ENCODE measurements around the gene ERBB2. TPM values are rescaled to one million over a fixed set of nuclear protein-coding genes. Genes with fewer than 3 reads are reported as not detected.

Gene ERBB2
- total and polyA plus RNA-seq, 2 of the 13 experiments (the other 11 are each of a cell fraction or from before 2014, with no cell fraction given) = 57.7 to 64.1 TPM

DNA sequence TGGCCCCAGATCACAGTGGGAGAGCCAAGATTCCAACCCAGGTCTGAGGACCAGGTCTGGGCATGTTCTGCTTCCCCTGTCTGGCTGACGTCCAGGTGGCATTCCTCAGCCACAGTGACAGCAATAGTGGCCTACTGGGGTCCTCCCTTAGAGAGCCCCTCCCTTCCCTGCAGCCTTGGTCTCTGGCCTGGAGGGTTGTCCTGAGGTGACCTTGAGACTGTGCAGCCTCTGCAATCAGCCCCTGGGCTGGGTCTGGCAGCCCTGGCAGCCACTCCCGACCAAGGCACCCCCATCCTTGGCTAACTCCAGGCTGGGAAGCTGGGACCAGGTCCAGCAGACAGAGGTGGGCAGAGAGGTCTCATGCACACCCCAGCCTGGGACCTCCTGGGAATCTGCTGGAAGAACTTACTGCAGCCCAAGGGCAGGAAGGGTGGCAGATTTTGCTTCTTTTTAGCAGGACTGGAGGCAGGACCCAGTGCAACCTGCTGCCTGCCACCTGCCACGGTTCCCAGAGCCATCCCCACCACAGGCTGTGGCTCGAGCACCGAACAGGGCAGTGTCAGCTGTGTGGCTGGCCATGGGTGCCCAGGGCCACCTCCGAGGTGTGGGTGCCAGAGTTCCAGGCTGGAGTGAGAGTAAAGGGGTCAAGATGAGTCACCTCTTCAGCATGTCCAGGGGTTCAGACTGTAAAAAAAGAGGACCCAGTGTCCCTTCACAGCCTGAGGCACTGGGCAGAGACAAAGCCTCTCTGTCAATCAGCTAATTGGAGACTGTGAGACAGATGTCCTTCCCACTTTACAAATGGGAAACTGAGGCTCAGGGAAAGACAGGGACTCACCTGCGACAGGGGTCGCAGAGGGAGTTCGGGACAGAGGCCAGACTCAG, 50.5 kb downstream of the ERBB2 start (continued):
- TF ChIP-seq TARDBP (CRISPR knock-in tag; IDR thresholded peaks at IDR 0.05) = no peak
- TF ChIP-seq, protein P1, sequence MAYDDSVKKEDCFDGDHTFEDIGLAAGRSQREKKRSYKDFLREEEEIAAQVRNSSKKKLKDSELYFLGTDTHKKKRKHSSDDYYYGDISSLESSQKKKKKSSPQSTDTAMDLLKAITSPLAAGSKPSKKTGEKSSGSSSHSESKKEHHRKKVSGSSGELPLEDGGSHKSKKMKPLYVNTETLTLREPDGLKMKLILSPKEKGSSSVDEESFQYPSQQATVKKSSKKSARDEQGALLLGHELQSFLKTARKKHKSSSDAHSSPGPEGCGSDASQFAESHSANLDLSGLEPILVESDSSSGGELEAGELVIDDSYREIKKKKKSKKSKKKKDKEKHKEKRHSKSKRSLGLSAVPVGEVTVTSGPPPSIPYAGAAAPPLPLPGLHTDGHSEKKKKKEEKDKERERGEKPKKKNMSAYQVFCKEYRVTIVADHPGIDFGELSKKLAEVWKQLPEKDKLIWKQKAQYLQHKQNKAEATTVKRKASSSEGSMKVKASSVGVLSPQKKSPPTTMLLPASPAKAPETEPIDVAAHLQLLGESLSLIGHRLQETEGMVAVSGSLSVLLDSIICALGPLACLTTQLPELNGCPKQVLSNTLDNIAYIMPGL (CRISPR knock-in tag; IDR thresholded peaks at IDR 0.05; ENCODE audit: borderline replicate concordance in 1 of 2, low read depth in 1 of 2) = no peak
- TF ChIP-seq NCOR1 (IDR thresholded peaks at IDR 0.05; ENCODE audit: borderline replicate concordance, low read length) = no peak
- no peak for TF ChIP-seq ZNF17 (CRISPR knock-in tag; IDR thresholded peaks at IDR 0.05)
- TF ChIP-seq PITX1 (CRISPR knock-in tag; IDR thresholded peaks at IDR 0.05) = peak; percentile 54; the same call in 1 of the 2 replicates
- TF ChIP-seq ZBTB1 (CRISPR knock-in tag; IDR thresholded peaks at IDR 0.05; ENCODE audit: borderline replicate concordance) = no peak; the same call in 1 of the 2 replicates
- TF ChIP-seq XRCC5 (optimal IDR thresholded peaks at IDR 0.05; ENCODE audit: low read length) = peak; percentile 21
- no peak for TF ChIP-seq RBAK (CRISPR knock-in tag; IDR thresholded peaks at IDR 0.05)
- TF ChIP-seq U2AF2 (IDR thresholded peaks at IDR 0.05; ENCODE audit: low read depth, low read length) = no peak
- TF ChIP-seq, protein P2, sequence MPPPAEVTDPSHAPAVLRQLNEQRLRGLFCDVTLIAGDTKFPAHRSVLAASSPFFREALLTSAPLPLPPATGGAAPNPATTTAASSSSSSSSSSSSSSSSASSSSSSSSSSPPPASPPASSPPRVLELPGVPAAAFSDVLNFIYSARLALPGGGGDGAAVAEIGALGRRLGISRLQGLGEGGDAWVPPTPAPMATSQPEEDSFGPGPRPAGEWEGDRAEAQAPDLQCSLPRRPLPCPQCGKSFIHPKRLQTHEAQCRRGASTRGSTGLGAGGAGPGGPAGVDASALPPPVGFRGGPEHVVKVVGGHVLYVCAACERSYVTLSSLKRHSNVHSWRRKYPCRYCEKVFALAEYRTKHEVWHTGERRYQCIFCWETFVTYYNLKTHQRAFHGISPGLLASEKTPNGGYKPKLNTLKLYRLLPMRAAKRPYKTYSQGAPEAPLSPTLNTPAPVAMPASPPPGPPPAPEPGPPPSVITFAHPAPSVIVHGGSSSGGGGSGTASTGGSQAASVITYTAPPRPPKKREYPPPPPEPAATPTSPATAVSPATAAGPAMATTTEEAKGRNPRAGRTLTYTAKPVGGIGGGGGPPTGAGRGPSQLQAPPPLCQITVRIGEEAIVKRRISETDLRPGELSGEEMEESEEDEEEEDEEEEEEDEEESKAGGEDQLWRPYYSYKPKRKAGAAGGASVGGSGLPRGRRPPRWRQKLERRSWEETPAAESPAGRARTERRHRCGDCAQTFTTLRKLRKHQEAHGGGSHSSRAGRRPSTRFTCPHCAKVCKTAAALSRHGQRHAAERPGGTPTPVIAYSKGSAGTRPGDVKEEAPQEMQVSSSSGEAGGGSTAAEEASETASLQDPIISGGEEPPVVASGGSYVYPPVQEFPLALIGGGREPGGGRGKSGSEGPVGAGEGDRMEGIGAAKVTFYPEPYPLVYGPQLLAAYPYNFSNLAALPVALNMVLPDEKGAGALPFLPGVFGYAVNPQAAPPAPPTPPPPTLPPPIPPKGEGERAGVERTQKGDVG (CRISPR knock-in tag; IDR thresholded peaks at IDR 0.05; ENCODE audit: borderline replicate concordance) = peak; percentile 29; the same call in 1 of the 2 replicates
- TF ChIP-seq, protein P3, sequence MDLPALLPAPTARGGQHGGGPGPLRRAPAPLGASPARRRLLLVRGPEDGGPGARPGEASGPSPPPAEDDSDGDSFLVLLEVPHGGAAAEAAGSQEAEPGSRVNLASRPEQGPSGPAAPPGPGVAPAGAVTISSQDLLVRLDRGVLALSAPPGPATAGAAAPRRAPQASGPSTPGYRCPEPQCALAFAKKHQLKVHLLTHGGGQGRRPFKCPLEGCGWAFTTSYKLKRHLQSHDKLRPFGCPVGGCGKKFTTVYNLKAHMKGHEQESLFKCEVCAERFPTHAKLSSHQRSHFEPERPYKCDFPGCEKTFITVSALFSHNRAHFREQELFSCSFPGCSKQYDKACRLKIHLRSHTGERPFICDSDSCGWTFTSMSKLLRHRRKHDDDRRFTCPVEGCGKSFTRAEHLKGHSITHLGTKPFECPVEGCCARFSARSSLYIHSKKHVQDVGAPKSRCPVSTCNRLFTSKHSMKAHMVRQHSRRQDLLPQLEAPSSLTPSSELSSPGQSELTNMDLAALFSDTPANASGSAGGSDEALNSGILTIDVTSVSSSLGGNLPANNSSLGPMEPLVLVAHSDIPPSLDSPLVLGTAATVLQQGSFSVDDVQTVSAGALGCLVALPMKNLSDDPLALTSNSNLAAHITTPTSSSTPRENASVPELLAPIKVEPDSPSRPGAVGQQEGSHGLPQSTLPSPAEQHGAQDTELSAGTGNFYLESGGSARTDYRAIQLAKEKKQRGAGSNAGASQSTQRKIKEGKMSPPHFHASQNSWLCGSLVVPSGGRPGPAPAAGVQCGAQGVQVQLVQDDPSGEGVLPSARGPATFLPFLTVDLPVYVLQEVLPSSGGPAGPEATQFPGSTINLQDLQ (CRISPR knock-in tag; IDR thresholded peaks at IDR 0.05) = peak; percentile 15; the same call in 1 of the 2 replicates
- TF ChIP-seq HDAC1 (CRISPR knock-in tag; IDR thresholded peaks at IDR 0.05) = peak; percentile 53; the same call in 1 of the 2 replicates
- TF ChIP-seq, protein P4, sequence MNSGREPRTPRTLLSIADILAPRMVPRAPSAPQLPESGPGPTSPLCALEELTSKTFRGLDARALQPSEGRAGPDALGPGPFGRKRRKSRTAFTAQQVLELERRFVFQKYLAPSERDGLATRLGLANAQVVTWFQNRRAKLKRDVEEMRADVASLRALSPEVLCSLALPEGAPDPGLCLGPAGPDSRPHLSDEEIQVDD (CRISPR knock-in tag; IDR thresholded peaks at IDR 0.05; ENCODE audit: borderline replicate concordance) = no peak
- TF ChIP-seq XBP1 (CRISPR knock-in tag; IDR thresholded peaks at IDR 0.05) = no peak
- peak; percentile 34 for TF ChIP-seq ZMYM4 (CRISPR knock-in tag; IDR thresholded peaks at IDR 0.05)
- peak; percentile 98 for TF ChIP-seq ESRRA (CRISPR knock-in tag; IDR thresholded peaks at IDR 0.05; ENCODE audit: low read depth)
- TF ChIP-seq ZFAT (CRISPR knock-in tag; conservative IDR thresholded peaks at IDR 0.05) = no peak
- no peak for TF ChIP-seq ZNF431 (CRISPR knock-in tag; IDR thresholded peaks at IDR 0.05; ENCODE audit: borderline replicate concordance, low read depth)
- TF ChIP-seq GLI4 (CRISPR knock-in tag; IDR thresholded peaks at IDR 0.05; ENCODE audit: borderline replicate concordance) = peak; percentile 65; the same call in 1 of the 2 replicates
- no peak for TF ChIP-seq ZNF766 (CRISPR knock-in tag; IDR thresholded peaks at IDR 0.05; ENCODE audit: borderline replicate concordance)
- no peak for TF ChIP-seq KMT2B (CRISPR knock-in tag; IDR thresholded peaks at IDR 0.05)
